Breast epithelium (tissue), 4 donors: ENCODE data around the gene PDZD4. TPM values are rescaled to one million over a fixed set of nuclear protein-coding genes. Genes with fewer than 3 reads are reported as not detected.

Source experiments
- DNase-seq, 2 donors: peaks; one replicate each; pipeline ENCODE4 v3.0.0-alpha.2; 2019; ENCODE audit warnings: low spot score in 2 of 2
- H3K27ac ChIP-seq, 2 donors: fragments of 200-600 bp; sonication (generic) in 1 of 2; one replicate each; pipeline ENCODE4 v1.5.1; 2016 to 2019; ENCODE audit warnings: mild to moderate bottlenecking in 1 of 2
- H3K27me3 ChIP-seq, 2 donors: fragments of 200-600 bp; sonication (generic) in 1 of 2; one replicate each; pipeline versions ENCODE4 v1.5.1 to v1.6.0; 2017 to 2019; ENCODE audit warnings: control low read depth in 1 of 2, mild to moderate bottlenecking in 1 of 2
- H3K36me3 ChIP-seq: fragments of 200-600 bp; one replicate; pipeline ENCODE4 v1.5.1; 2019
- H3K4me1 ChIP-seq, 2 donors: fragments of 200-600 bp; sonication (generic); one replicate each; pipeline ENCODE4 v1.5.1; 2016 to 2019; ENCODE audit warnings: control low read depth in 1 of 2
- H3K4me3 ChIP-seq, 3 donors: fragments of 200-600 bp; sonication (generic); 1 replicate in 2 of 3; 2 replicates in 1 of 3; pipeline ENCODE4 v1.5.1; 2016 to 2019; ENCODE audit warnings: mild to moderate bottlenecking in 3 of 3, moderate library complexity in 2 of 3
- H3K9me3 ChIP-seq, 2 donors: fragments of 200-600 bp; sonication (generic) in 1 of 2; one replicate each; pipeline ENCODE4 v1.5.1; 2016 to 2019; ENCODE audit warnings: control low read depth in 1 of 2
- CTCF ChIP-seq, 3 donors: fragments of 450-650 bp; IDR thresholded peaks; one replicate each; pipeline ENCODE4 v1.5.1; 2016 to 2017; ENCODE audit warnings: antibody characterized with exemption in 3 of 3, mild to moderate bottlenecking in 3 of 3, moderate library complexity in 3 of 3
- POLR2A ChIP-seq: fragments of 450-650 bp; IDR thresholded peaks from one replicate; pipeline ENCODE4 v1.6.1; 2016; ENCODE audit warnings: antibody characterized with exemption, mild to moderate bottlenecking, moderate library complexity
- POLR2AphosphoS5 ChIP-seq, 3 donors: sonication (generic); formaldehyde crosslinking; IDR thresholded peaks; one replicate each; pipeline ENCODE4 v1.6.1; 2017; ENCODE audit warnings: antibody characterized with exemption in 3 of 3
- intact Hi-C: fragments of 100-400 bp; cut with DNase I; formaldehyde crosslinking; loops from one replicate; pipeline ENCODE4 v1.15.1; 2023; ENCODE audit warnings: low total_unique reads
- total RNA-seq, 3 donors: library from RNA; depleted of rRNA; stranded (reverse); fragments of >200 nt; gene quantifications; one replicate each; pipeline ENCODE4 v1.1.0, GENCODE V29; 2016

Gene PDZD4
- total RNA-seq, 3 donors from 2014 or later: 0.80 to 5.6 (median 2.9) TPM

- Histone ChIP-seq H3K9me3 (no peaks in the 10 kb centered on the region), H3K36me3 (no peaks in the 10 kb centered on the region), H3K27ac (no peak overlapping the region), H3K4me3 (no peak overlapping the region), H3K27me3 (peaks cover 0 to 67% of the 10 kb centered on the region in 2 donors), H3K4me1 (no peaks in the 10 kb centered on the region)
- DNase-seq: no peak
- intact Hi-C loops: no loop called here
- no peak for TF ChIP-seq CTCF (IDR thresholded peaks at IDR 0.05)
- TF ChIP-seq POLR2AphosphoS5 (IDR thresholded peaks at IDR 0.05): no peak
- TF ChIP-seq POLR2A: no peak
Observed at GRCh38 chrX:153863251-153863991, 33.1 kb upstream of the PDZD4 start.

GRCh38 chrX:153862369-153863250 is 32.3 kb upstream of the PDZD4 start:
- H3K27me3 ChIP-seq: peaks cover 0 to 68% of the 10 kb centered on the region in 2 donors
- intact Hi-C loops: no loop called here
- no peak for DNase-seq

GRCh38 chrX:153861733-153862310 is 31.5 kb upstream of the PDZD4 start:
- peaks cover 0 to 65% of the 10 kb centered on the region in 2 donors for H3K27me3 ChIP-seq
- no peak overlapping the region for H3K27ac ChIP-seq
- H3K4me1 ChIP-seq: no peaks in the 10 kb centered on the region
- intact Hi-C loops: no loop called here
- no peak for DNase-seq
- no peaks in the 10 kb centered on the region for H3K9me3 ChIP-seq
- no peaks in the 10 kb centered on the region for H3K36me3 ChIP-seq
- no peak overlapping the region for H3K4me3 ChIP-seq
- TF ChIP-seq CTCF (IDR thresholded peaks at IDR 0.05) (no peak), POLR2AphosphoS5 (IDR thresholded peaks at IDR 0.05) (no peak), POLR2A (no peak)

More at GRCh38 chrX:153862369-153863250, 32.3 kb upstream of the PDZD4 start:
- Histone ChIP-seq H3K4me3 (no peak overlapping the region), H3K9me3 (no peaks in the 10 kb centered on the region), H3K27ac (no peak overlapping the region), H3K4me1 (no peaks in the 10 kb centered on the region), H3K36me3 (no peaks in the 10 kb centered on the region)
- TF ChIP-seq CTCF (IDR thresholded peaks at IDR 0.05) (no peak), POLR2AphosphoS5 (IDR thresholded peaks at IDR 0.05) (no peak), POLR2A (no peak)

- DNase-seq: no peak
- H3K9me3 ChIP-seq: no peaks in the 10 kb centered on the region
- no peaks in the 10 kb centered on the region for H3K36me3 ChIP-seq
- intact Hi-C loops: no loop called here
- peaks cover 0 to 71% of the 10 kb centered on the region in 2 donors for H3K27me3 ChIP-seq
- H3K4me1 ChIP-seq: no peaks in the 10 kb centered on the region
- no peak overlapping the region for H3K27ac ChIP-seq
- TF ChIP-seq CTCF (IDR thresholded peaks at IDR 0.05): no peak
- TF ChIP-seq POLR2AphosphoS5 (IDR thresholded peaks at IDR 0.05): no peak
- TF ChIP-seq POLR2A: no peak
- no peak overlapping the region for H3K4me3 ChIP-seq
Observed at GRCh38 chrX:153861151-153861550, 30.8 kb upstream of the PDZD4 start.
